CD4-positive, alpha-beta T cell treated with Interleukin-21 for 1 hour (primary cell): ENCODE data around the gene MPO.

Experiments
- DNase-seq: peaks from one replicate; pipeline ENCODE4 v3.0.0-alpha.2; 2020

MPO gene

DNA sequence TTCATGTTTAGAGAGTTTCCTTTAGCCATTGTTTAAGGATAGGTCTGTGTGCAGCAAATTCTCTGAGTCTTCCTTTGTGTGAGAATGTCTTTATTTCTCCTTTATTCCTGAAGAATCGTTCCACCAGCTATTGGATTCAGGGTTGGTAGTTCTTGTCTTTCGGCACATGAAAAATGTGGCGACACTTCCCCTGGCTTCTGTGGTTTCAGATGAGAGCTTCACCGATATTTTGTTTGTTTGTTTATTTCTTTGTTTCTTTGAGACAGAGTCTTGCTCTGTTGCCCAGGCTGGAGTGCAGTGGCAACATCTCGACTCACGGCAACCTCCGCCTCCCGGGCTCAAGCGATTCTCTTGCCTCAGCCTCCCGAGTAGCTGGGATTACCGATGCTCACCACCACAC is 18.6 kb downstream of the MPO start:
- no peak for DNase-seq

DNA sequence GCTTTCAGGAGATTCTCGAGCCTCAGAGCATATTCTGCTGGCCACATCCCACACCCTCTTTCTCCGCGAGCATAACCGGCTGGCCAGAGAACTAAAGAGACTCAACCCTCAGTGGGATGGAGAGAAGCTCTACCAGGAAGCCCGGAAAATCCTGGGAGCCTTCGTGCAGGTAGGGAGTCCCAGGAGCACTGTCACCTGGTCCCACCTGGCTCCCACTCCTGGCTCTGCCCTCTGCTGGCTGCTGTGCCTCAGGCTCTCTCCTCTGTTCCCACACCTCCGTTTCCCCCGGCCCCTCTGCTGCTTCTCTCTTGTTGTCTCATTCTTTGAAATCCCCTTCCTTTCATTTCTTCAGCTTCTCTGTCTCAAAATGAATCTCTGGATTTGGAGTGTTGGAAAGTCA is 25.9 kb downstream of the MPO start:
- DNase-seq: no peak

DNA sequence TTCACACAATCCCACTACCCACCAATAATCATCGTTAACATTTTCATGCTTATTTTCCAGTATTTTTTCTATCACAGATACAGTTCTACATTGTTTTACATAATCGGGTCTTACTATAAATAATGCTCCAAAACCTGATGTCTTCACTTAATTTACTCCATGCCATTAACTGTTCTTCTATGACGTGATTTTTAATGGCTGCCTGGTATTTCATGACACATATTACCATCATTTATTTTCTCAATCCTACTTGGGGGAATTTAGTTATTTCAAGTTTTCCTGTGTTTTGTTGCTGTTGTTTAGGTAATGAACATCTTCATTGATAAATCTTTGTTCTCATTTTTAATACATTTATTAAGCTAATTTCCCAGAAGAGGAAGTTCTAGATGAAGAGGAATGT is 27.7 kb downstream of the MPO start:
- no peak for DNase-seq

GRCh38 chr17:58252141-58252540 is 28.6 kb downstream of the MPO start:
- DNase-seq: no peak

- DNase-seq: no peak
Measured at GRCh38 chr17:58250344-58251011, 30.3 kb downstream of the MPO start.

- peak; percentile 75 for DNase-seq
Measured at GRCh38 chr17:58249270-58250133, 31.2 kb downstream of the MPO start.

GRCh38 chr17:58248955-58249269 is 31.8 kb downstream of the MPO start:
- DNase-seq: no peak

- no peak for DNase-seq
Measured at GRCh38 chr17:58247511-58248363, 33.0 kb downstream of the MPO start.

- DNase-seq: no peak
Measured at GRCh38 chr17:58246781-58247180, 34.0 kb downstream of the MPO start.

DNA sequence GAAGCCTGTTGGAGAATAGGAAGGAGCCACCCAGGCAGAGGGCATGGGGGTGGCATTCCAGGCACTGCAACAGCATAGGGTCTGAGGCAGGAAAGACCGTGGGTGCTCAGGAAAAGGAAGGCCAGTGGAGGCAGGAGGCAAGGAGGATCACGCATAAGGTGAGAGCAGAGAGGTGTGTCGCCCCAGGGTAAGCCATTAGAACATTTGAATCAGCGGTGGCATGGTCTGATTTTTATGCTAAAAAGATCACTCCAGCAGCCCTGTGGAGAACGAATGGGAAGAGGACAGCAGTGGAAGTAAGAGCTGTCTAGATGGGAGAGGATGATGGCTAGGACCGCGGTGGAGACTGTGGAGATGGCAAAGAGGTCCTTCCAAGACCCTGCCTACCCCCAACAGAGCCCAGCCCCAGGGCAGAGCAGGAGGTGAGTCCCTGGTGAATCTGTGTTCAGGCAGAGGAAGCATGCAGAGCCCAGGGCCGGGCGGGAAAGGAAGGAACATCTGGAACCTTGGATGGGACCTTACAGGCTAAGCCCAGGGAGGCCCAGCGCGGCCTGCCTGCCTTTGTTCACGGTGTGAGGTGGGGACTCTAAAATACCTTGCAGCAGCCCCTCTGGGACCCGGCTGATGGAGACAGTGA is 34.5 kb downstream of the MPO start:
- DNase-seq: no peak

DNA sequence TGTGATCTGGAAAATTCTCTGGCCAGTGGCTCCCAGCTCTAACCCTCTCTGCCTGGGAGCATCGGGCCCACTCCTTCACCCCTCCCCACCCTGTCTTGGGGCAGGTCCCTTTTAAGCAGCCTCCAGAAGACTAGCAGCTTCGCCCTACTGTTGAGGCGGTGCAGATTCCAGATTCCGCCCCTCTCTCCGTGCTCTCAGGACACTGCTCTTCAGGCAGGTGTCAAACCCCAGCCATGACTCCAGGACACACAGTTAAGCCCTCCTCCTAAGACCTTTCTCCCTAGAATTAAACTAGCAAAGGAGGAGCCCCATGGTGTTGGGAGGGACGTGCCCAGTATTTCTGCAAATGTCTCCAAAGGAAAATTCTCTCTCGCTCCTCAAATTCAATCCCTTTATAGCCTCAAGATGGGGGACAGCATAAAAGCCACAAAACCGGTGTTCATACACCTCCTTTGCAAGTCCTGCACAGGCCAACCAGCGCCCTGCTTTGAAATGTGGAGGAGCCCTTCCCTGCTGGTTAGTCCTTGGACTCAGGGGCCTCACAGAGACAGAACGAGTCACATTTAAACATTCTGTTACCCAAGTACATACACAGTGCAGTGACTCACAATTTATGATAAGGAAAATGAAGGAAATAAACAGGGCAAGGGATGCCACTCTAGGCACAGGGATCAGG is 35.2 kb downstream of the MPO start:
- no peak for DNase-seq

GRCh38 chr17:58244963-58245362 is 35.8 kb downstream of the MPO start:
- no peak for DNase-seq

GRCh38 chr17:58242171-58242784 is 38.5 kb downstream of the MPO start:
- DNase-seq: no peak

DNA sequence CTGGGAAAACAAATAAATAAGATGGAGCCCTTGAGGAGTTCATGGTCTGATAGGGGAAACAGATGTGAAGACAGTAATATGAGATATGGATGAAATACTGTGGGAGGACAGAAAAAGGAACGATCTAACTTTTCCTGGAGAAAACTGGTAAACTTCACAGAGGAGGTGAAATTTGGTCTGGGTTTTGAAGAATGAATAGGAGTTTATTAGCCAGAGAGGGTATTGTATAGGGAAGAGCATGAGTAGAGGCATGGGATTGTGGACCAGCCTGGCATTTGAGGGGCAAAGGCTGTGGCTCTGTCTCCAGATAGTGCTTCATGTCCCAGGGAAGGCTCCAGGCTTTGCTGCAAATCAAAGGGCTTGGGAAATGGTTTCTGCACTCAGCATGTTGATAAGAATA is 40.7 kb downstream of the MPO start:
- no peak for DNase-seq

DNA sequence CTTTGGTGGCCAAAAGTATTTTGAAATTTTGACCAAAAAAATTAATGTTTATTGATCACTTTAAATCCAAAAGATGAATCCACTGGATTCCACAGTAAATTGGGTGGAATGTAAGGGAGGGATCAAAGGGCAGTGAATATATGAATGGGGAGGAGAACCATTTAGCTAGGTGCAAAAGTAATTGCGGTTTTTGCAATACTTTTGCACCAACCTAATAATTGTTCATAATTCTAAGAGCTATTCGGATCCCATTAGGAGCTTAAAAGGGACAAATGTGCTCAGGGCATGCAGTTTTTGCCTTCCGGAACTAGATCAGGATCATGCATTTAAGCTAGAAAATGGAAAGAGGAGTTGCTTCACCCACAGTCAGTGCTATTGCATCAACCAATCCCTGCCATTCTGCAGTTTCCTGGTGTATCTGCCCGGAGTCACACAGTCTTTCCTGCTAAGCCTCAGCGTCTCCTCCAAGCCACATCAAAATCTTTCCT is 42.5 kb downstream of the MPO start, which contains the start of gene LPO:
TSS of gene LPO (plus strand) at position 438 of the 488 bp plus-strand sequence. CDS start 4,396 bp downstream, outside the sequence.
- DNase-seq: no peak

DNA sequence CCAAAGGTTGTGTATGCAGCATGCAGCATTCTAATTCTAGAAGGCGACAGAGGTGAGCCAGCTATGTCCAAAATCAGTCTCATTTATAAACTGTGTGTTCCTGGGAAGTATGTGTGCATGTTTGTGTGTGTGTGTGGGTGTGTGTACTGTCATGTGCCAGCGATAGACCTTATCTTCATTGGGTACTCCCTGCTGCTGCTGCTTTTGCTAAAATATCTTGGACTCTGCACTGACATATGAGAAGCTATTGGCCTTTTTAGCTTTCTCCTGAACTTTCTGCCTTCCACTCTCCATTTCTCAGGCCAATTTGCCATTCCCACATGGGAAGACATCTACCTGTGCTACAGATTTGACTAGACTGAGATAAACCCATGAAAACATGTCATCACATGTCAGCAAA is 44.3 kb downstream of the MPO start:
- DNase-seq: no peak

DNA sequence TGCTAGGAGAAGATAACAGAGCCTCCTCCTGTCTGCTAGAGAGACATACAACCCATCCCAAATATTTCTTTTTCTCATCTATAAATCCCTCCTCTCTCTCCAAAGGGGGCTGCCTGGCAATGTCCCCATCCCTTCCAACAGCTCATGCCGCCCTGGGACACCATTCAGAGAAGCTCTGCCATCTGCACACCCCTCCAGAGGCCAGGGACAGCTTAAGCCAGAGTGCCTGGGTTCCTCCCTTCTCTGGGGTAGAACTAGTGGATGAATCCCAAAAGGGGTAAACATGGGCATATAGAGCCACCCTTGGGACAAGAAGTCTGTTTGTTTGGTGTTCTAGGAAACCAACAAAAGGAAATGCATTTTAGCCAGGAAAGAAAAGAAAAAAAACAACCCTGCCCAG is 44.9 kb downstream of the MPO start:
- DNase-seq: no peak

DNA sequence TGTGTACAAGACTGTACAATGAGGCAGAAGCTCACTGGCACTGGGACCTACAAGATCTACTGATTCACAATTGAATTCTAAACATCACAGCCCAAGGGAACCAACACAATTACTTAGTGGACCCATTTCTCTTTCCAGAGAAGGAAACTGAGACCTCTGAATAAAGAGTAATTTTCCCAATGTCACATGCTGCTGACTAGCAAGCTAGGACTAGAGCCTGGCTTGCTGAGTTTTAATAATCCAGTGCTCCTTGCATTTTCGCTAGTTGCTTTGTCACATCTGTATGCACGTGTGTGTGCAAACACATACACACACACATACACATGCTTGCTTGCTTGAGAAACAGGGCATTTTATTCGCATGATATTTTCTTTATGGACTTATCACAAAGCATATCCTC is 46.2 kb downstream of the MPO start:
- DNase-seq: no peak

GRCh38 chr17:58233543-58233942 is 47.2 kb downstream of the MPO start:
- no peak for DNase-seq

GRCh38 chr17:58232707-58233156 is 48.0 kb downstream of the MPO start:
- DNase-seq: peak; percentile 14

GRCh38 chr17:58231641-58232040 is 49.1 kb downstream of the MPO start:
- DNase-seq: no peak

- no peak for DNase-seq
Measured at GRCh38 chr17:58229881-58230280, 50.9 kb downstream of the MPO start.
